ENCODE data around the gene ST6GALNAC6.
A peak's percentile ranks its signal among the peaks of the same experiment; 100 is the strongest.
"Not testable (repeated sequence)": the region's sequence is repeated elsewhere in the genome, so short reads cannot be mapped to it uniquely, and the experiment has no call there.

ST6GALNAC6 gene

GRCh38 chr9:127887792-127888191, 11.6 kb downstream of the ST6GALNAC6 start:
- peaks cover 16% of the 10 kb centered on the region for H3K4me1 ChIP-seq (ENCODE audit: control insufficient read depth, insufficient read depth, low read length, poor library complexity, severe bottlenecking)
- 67 to 80% methylated on average over 1 of the region's 2 CpGs for WGBS, 2 experiments (ENCODE audit: insufficient coverage in 2 of 2)
- no peak overlapping the region for H3K4me3 ChIP-seq (ENCODE audit: extremely low read depth, insufficient read depth, low read length, poor library complexity, severe bottlenecking)
- H3K9me3 ChIP-seq (ENCODE audit: control insufficient read depth, low read length), result peaks cover 2% of the 10 kb centered on the region
- H3K36me3 ChIP-seq (ENCODE audit: control insufficient read depth, insufficient read depth, low read length), result peaks cover 57% of the 10 kb centered on the region
- H3K27ac ChIP-seq (ENCODE audit: low read depth, low read length, severe bottlenecking), result no peak overlapping the region

- Histone ChIP-seq H3K4me1 (ENCODE audit: control insufficient read depth, insufficient read depth, low read length, poor library complexity, severe bottlenecking) (peaks cover 16% of the 10 kb centered on the region), H3K36me3 (ENCODE audit: control insufficient read depth, insufficient read depth, low read length) (peaks cover 47% of the 10 kb centered on the region), H3K4me3 (ENCODE audit: extremely low read depth, insufficient read depth, low read length, poor library complexity, severe bottlenecking) (no peak overlapping the region), H3K27ac (ENCODE audit: low read depth, low read length, severe bottlenecking) (no peak overlapping the region), H3K9me3 (ENCODE audit: control insufficient read depth, low read length) (no peaks in the 10 kb centered on the region)
- 98 to 99% methylated on average over 13 to 14 of the region's 18 CpGs for WGBS, 2 experiments (ENCODE audit: insufficient coverage in 2 of 2)
These were observed 12.9 kb downstream of the ST6GALNAC6 start for GRCh38 chr9:127886401-127886972.

GRCh38 chr9:127885508-127886281, 13.7 kb downstream of the ST6GALNAC6 start:
- Histone ChIP-seq H3K36me3 (ENCODE audit: control insufficient read depth, insufficient read depth, low read length) (peaks cover 39% of the 10 kb centered on the region), H3K4me1 (ENCODE audit: control insufficient read depth, insufficient read depth, low read length, poor library complexity, severe bottlenecking) (peaks cover 16% of the 10 kb centered on the region), H3K4me3 (ENCODE audit: extremely low read depth, insufficient read depth, low read length, poor library complexity, severe bottlenecking) (no peak overlapping the region), H3K27ac (ENCODE audit: low read depth, low read length, severe bottlenecking) (peak overlapping the region; percentile 29), H3K9me3 (ENCODE audit: control insufficient read depth, low read length) (no peaks in the 10 kb centered on the region)
- 71 to 78% methylated on average over 8 to 9 of the region's 13 CpGs for WGBS, 2 experiments (ENCODE audit: insufficient coverage in 2 of 2)

- peaks cover 16% of the 10 kb centered on the region for H3K4me1 ChIP-seq (ENCODE audit: control insufficient read depth, insufficient read depth, low read length, poor library complexity, severe bottlenecking)
- 87 to 91% methylated on average over 12 to 15 of the region's 15 CpGs for WGBS, 2 experiments (ENCODE audit: insufficient coverage in 2 of 2)
- H3K4me3 ChIP-seq (ENCODE audit: extremely low read depth, insufficient read depth, low read length, poor library complexity, severe bottlenecking), result no peak overlapping the region
- H3K9me3 ChIP-seq (ENCODE audit: control insufficient read depth, low read length), result no peaks in the 10 kb centered on the region
- H3K36me3 ChIP-seq (ENCODE audit: control insufficient read depth, insufficient read depth, low read length), result peaks cover 34% of the 10 kb centered on the region
- H3K27ac ChIP-seq (ENCODE audit: low read depth, low read length, severe bottlenecking), result peak overlapping the region; percentile 29
These were observed 14.4 kb downstream of the ST6GALNAC6 start for GRCh38 chr9:127884976-127885490.

- Histone ChIP-seq H3K36me3 (ENCODE audit: control insufficient read depth, insufficient read depth, low read length) (peaks cover 28% of the 10 kb centered on the region), H3K4me1 (ENCODE audit: control insufficient read depth, insufficient read depth, low read length, poor library complexity, severe bottlenecking) (peaks cover 16% of the 10 kb centered on the region), H3K4me3 (ENCODE audit: extremely low read depth, insufficient read depth, low read length, poor library complexity, severe bottlenecking) (no peak overlapping the region), H3K9me3 (ENCODE audit: control insufficient read depth, low read length) (no peaks in the 10 kb centered on the region), H3K27ac (ENCODE audit: low read depth, low read length, severe bottlenecking) (peak overlapping the region; percentile 10)
- 73 to 75% methylated on average over 11 of the region's 11 CpGs for WGBS, 2 experiments (ENCODE audit: insufficient coverage in 2 of 2)
These were observed 14.9 kb downstream of the ST6GALNAC6 start for GRCh38 chr9:127884427-127884911.

- Histone ChIP-seq H3K36me3 (ENCODE audit: control insufficient read depth, insufficient read depth, low read length) (peaks cover 23% of the 10 kb centered on the region), H3K4me3 (ENCODE audit: extremely low read depth, insufficient read depth, low read length, poor library complexity, severe bottlenecking) (no peak overlapping the region), H3K4me1 (ENCODE audit: control insufficient read depth, insufficient read depth, low read length, poor library complexity, severe bottlenecking) (peaks cover 16% of the 10 kb centered on the region), H3K27ac (ENCODE audit: low read depth, low read length, severe bottlenecking) (no peak overlapping the region), H3K9me3 (ENCODE audit: control insufficient read depth, low read length) (no peaks in the 10 kb centered on the region)
- 97% methylated on average over 7 of the region's 7 CpGs for WGBS, 2 experiments (ENCODE audit: insufficient coverage in 2 of 2)
These were observed 15.4 kb downstream of the ST6GALNAC6 start for GRCh38 chr9:127883959-127884358.

GRCh38 chr9:127881715-127882114, 17.7 kb downstream of the ST6GALNAC6 start:
- not testable (repeated sequence) for H3K27ac ChIP-seq (ENCODE audit: low read depth, low read length, severe bottlenecking); H3K9me3 ChIP-seq (ENCODE audit: control insufficient read depth, low read length); H3K36me3 ChIP-seq (ENCODE audit: control insufficient read depth, insufficient read depth, low read length); H3K4me3 ChIP-seq (ENCODE audit: extremely low read depth, insufficient read depth, low read length, poor library complexity, severe bottlenecking)
- WGBS, 2 experiments (ENCODE audit: insufficient coverage in 2 of 2), result 88 to 100% methylated on average over 2 to 3 of the region's 3 CpGs
- H3K4me1 ChIP-seq (ENCODE audit: control insufficient read depth, insufficient read depth, low read length, poor library complexity, severe bottlenecking), result peaks cover 21% of the 10 kb centered on the region

- H3K4me3 ChIP-seq (ENCODE audit: extremely low read depth, insufficient read depth, low read length, poor library complexity, severe bottlenecking), result no peak overlapping the region
- no peak overlapping the region for H3K27ac ChIP-seq (ENCODE audit: low read depth, low read length, severe bottlenecking)
- H3K9me3 ChIP-seq (ENCODE audit: control insufficient read depth, low read length), result no peaks in the 10 kb centered on the region
- peaks cover 3% of the 10 kb centered on the region for H3K36me3 ChIP-seq (ENCODE audit: control insufficient read depth, insufficient read depth, low read length)
- H3K4me1 ChIP-seq (ENCODE audit: control insufficient read depth, insufficient read depth, low read length, poor library complexity, severe bottlenecking), result peaks cover 23% of the 10 kb centered on the region
- WGBS, 2 experiments (ENCODE audit: insufficient coverage in 2 of 2), result 79% methylated on average over 3 of the region's 8 CpGs; no CpG with 5 or more reads in 1 of the 2 experiments
These were observed 19.3 kb downstream of the ST6GALNAC6 start for GRCh38 chr9:127880143-127880542.

- peaks cover 19% of the 10 kb centered on the region for H3K4me1 ChIP-seq (ENCODE audit: control insufficient read depth, insufficient read depth, low read length, poor library complexity, severe bottlenecking)
- H3K27ac ChIP-seq (ENCODE audit: low read depth, low read length, severe bottlenecking), result no peak overlapping the region
- 86 to 95% methylated on average over 5 to 6 of the region's 8 CpGs for WGBS, 2 experiments (ENCODE audit: insufficient coverage in 2 of 2)
- no peak overlapping the region for H3K4me3 ChIP-seq (ENCODE audit: extremely low read depth, insufficient read depth, low read length, poor library complexity, severe bottlenecking)
- no peaks in the 10 kb centered on the region for H3K9me3 ChIP-seq (ENCODE audit: control insufficient read depth, low read length)
- no peaks in the 10 kb centered on the region for H3K36me3 ChIP-seq (ENCODE audit: control insufficient read depth, insufficient read depth, low read length)
These were observed 20.6 kb downstream of the ST6GALNAC6 start for GRCh38 chr9:127878652-127879390.

- WGBS, 2 experiments (ENCODE audit: insufficient coverage in 2 of 2), result 69 to 71% methylated on average over 16 to 17 of the region's 18 CpGs
- H3K27ac ChIP-seq (ENCODE audit: low read depth, low read length, severe bottlenecking), result peak overlapping the region; percentile 37
- H3K36me3 ChIP-seq (ENCODE audit: control insufficient read depth, insufficient read depth, low read length), result no peaks in the 10 kb centered on the region
- peaks cover 26% of the 10 kb centered on the region for H3K4me1 ChIP-seq (ENCODE audit: control insufficient read depth, insufficient read depth, low read length, poor library complexity, severe bottlenecking)
- H3K4me3 ChIP-seq (ENCODE audit: extremely low read depth, insufficient read depth, low read length, poor library complexity, severe bottlenecking), result peak overlapping the region; percentile 39
- no peaks in the 10 kb centered on the region for H3K9me3 ChIP-seq (ENCODE audit: control insufficient read depth, low read length)
These were observed 21.3 kb downstream of the ST6GALNAC6 start for GRCh38 chr9:127878001-127878651.
